Activated naive CD4-positive, alpha-beta T cell treated with anti-CD3 and anti-CD28 coated beads, Interleukin-2, amount 50 U/mL, for 16 hours (primary cell): ENCODE results near the gene AGRP.

Experiments used
- DNase-seq: peaks from one replicate; pipeline ENCODE4 v3.0.0-alpha.2; 2020

The AGRP gene

GRCh38 chr16:67445126-67445426 lies 38.3 kb downstream of the AGRP start:
- no peak for DNase-seq

GRCh38 chr16:67444259-67445125 lies 38.9 kb downstream of the AGRP start:
- no peak for DNase-seq

GRCh38 chr16:67443265-67443664 lies 40.1 kb downstream of the AGRP start:
- DNase-seq, result no peak

GRCh38 chr16:67442581-67443255 lies 40.6 kb downstream of the AGRP start:
- no peak for DNase-seq

GRCh38 chr16:67441907-67442306 lies 41.4 kb downstream of the AGRP start:
- no peak for DNase-seq

- DNase-seq, result no peak
These were observed 42.0 kb downstream of the AGRP start for GRCh38 chr16:67441271-67441753.

- DNase-seq, result no peak
These were observed 44.4 kb downstream of the AGRP start for GRCh38 chr16:67438824-67439393.

GRCh38 chr16:67438098-67438791 lies 45.1 kb downstream of the AGRP start:
- no peak for DNase-seq

- no peak for DNase-seq
These were observed 45.8 kb downstream of the AGRP start for GRCh38 chr16:67437513-67437912.

- no peak for DNase-seq
These were observed 46.6 kb downstream of the AGRP start for GRCh38 chr16:67436640-67437193.

- no peak for DNase-seq
These were observed 47.6 kb downstream of the AGRP start for GRCh38 chr16:67435758-67436164.

GRCh38 chr16:67433131-67433719 lies 50.1 kb downstream of the AGRP start:
- no peak for DNase-seq
